CD4-positive, CD25-positive, alpha-beta regulatory T cell (primary cell): ENCODE data around the gene NKX6-1. TPM values are rescaled to one million over a fixed set of nuclear protein-coding genes. Genes with fewer than 3 reads are reported as not detected.

Experiments used
- ATAC-seq, 2 donors: fragments of 150-1000 bp; cut with Tn5 transposase; one replicate each; pipeline ENCODE4 v1.10.0; 2021; ENCODE audit warnings: low read depth in 2 of 2, moderate number of reproducible peaks in 2 of 2, moderate library complexity in 1 of 2
- DNase-seq, 3 donors: peaks; one replicate each; pipeline versions ENCODE4 v3.0.0 to v3.0.0-alpha.2; 2012 to 2022; ENCODE audit warnings: mixed read lengths in 1 of 3
- H3K27ac ChIP-seq: one replicate; pipeline ENCODE4 v1.7.0; 2013; ENCODE audit warnings: mild to moderate bottlenecking, low read length; ENCODE audit not compliant: insufficient read depth, poor library complexity, severe bottlenecking
- H3K27me3 ChIP-seq: one replicate; pipeline ENCODE4 v1.7.0; 2013; ENCODE audit warnings: low read length; ENCODE audit not compliant: control insufficient read depth, insufficient read depth
- H3K36me3 ChIP-seq: one replicate; pipeline ENCODE4 v1.7.0; 2013; ENCODE audit warnings: mild to moderate bottlenecking, low read length, moderate library complexity; ENCODE audit not compliant: control insufficient read depth, insufficient read depth
- H3K4me1 ChIP-seq: 2 replicates; pipeline ENCODE4 v1.7.0; 2013; ENCODE audit warnings: mild to moderate bottlenecking, low read length; ENCODE audit not compliant: insufficient read depth, control insufficient read depth, poor library complexity, severe bottlenecking
- H3K4me3 ChIP-seq: one replicate; pipeline ENCODE4 v1.7.0; 2013; ENCODE audit warnings: low read depth, mild to moderate bottlenecking, low read length, moderate library complexity
- H3K9me3 ChIP-seq, 2 experiments: 1 replicate in 1 of 2; 2 replicates in 1 of 2; pipeline ENCODE4 v1.7.0; 2013; ENCODE audit warnings: low read length in 2 of 2, mild to moderate bottlenecking in 1 of 2, moderate library complexity in 1 of 2; ENCODE audit not compliant: control insufficient read depth in 2 of 2
- H3K27ac Mint-ChIP-seq, 3 donors: one replicate each; pipeline ENCODE4 v1.8.0; 2020 to 2022; ENCODE audit warnings: mild to moderate bottlenecking in 3 of 3, mixed read lengths in 3 of 3, moderate library complexity in 2 of 3
- H3K27me3 Mint-ChIP-seq: one replicate; pipeline ENCODE4 v1.8.0; 2022; ENCODE audit warnings: mild to moderate bottlenecking, mixed read lengths
- H3K36me3 Mint-ChIP-seq: one replicate; pipeline ENCODE4 v1.8.0; 2020; ENCODE audit warnings: mixed read lengths
- H3K4me1 Mint-ChIP-seq, 4 donors: one replicate each; pipeline ENCODE4 v1.8.0; 2020 to 2022; ENCODE audit warnings: mixed read lengths in 4 of 4, mild to moderate bottlenecking in 1 of 4
- H3K4me3 Mint-ChIP-seq, 4 donors: one replicate each; pipeline ENCODE4 v1.8.0; 2020 to 2022; ENCODE audit warnings: mild to moderate bottlenecking in 4 of 4, mixed read lengths in 4 of 4, moderate library complexity in 3 of 4
- H3K9me3 Mint-ChIP-seq, 7 donors: one replicate each; pipeline ENCODE4 v1.8.0; 2020 to 2022; ENCODE audit warnings: mixed read lengths in 7 of 7, mild to moderate bottlenecking in 3 of 7, moderate library complexity in 2 of 7
- polyA plus RNA-seq, 4 donors: library from polyadenylated mRNA; unstranded; fragments of 300-500 nt; fragmentation: Illumina TruSeq; gene quantifications; one replicate each; pipeline ENCODE4 v1.2.3, GENCODE V29; 2021
- total RNA-seq: library from RNA; stranded (reverse); gene quantifications from one replicate; pipeline ENCODE4 v1.2.3, GENCODE V29; 2022

NKX6-1 gene
- total and polyA plus RNA-seq, 5 donors from 2014 or later: not detected

DNA sequence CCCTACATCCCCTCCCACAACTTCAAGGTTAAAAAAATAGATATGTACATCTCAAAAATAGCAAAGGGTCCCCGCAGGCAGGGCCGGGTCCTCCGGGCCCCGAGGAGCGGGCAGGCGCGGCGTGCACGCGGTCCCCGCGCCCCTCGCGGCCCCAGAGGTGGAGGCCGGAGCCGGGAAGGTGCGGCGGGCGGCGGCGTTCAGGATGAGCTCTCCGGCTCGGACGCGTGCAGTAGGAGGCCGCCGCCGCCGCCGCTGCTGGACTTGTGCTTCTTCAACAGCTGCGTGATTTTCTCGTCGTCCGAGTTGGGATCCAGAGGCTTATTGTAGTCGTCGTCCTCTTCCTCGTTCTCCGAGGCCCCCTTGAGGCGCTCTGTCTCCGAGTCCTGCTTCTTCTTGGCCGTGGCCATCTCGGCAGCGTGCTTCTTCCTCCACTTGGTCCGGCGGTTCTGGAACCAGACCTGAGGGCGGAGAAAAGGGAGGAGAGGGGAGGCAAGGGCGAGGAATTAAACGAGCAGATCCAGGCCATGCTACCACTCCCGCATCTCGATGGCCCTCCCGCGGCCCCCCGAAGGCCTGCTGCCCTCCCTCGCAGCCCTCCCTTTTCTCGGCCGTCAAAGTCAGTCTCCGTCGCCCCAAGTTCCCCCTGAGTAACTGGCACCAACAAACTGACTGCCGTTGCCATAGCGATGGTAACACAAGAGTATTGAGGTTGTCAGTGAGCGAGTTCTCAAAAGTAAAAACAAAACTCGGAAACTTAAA is 5.8 kb downstream of the NKX6-1 start:
- H3K27ac Mint-ChIP-seq: no peak overlapping the region
- ATAC-seq: no peak
- DNase-seq: no peak
- Histone ChIP-seq H3K36me3 (no peaks in the 10 kb centered on the region), H3K4me3 (no peak overlapping the region), H3K9me3 (peaks cover 7 to 10% of the 10 kb centered on the region in 2 experiments), H3K27ac (no peak overlapping the region), H3K27me3 (peaks cover 34% of the 10 kb centered on the region), H3K4me1 (peaks cover 15% of the 10 kb centered on the region)
- peaks cover 3% of the 10 kb centered on the region for H3K36me3 Mint-ChIP-seq
- peak overlapping the region in 2 of 4 donors; percentile 36 to 52 for H3K4me3 Mint-ChIP-seq
- H3K9me3 Mint-ChIP-seq: peaks cover 0 to 17% (median 2%) of the 10 kb centered on the region in 7 donors
- H3K27me3 Mint-ChIP-seq: peaks cover 85% of the 10 kb centered on the region
- peaks cover 0 to 24% (median under 1%) of the 10 kb centered on the region in 4 donors for H3K4me1 Mint-ChIP-seq

DNA sequence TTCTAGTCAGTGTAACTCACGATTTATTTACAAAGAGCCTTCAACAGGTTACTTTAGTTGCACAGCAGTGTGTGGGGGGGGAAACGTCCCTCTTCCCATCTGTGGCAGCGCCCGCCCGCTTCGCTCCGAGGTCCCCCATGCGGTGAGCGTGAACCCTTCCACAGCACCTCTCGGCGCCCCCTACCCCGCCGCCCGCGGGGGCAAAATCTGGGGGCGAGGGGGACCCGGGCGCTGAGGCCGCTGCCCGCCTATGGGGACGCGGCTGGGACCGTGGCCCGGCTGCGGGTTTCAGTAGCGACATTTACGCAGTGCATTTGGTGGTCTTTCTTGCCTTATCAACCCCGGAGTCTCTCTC is 6.4 kb downstream of the NKX6-1 start:
- Mint-ChIP-seq H3K9me3 (peaks cover 0 to 17% (median 2%) of the 10 kb centered on the region in 7 donors), H3K27me3 (peaks cover 86% of the 10 kb centered on the region), H3K4me1 (peaks cover 0 to 23% (median under 1%) of the 10 kb centered on the region in 4 donors), H3K27ac (no peak overlapping the region), H3K36me3 (peaks cover 3% of the 10 kb centered on the region), H3K4me3 (no peak overlapping the region)
- no peak overlapping the region for H3K4me3 ChIP-seq
- H3K36me3 ChIP-seq: no peaks in the 10 kb centered on the region
- ATAC-seq: no peak
- peaks cover 7 to 10% of the 10 kb centered on the region in 2 experiments for H3K9me3 ChIP-seq
- H3K4me1 ChIP-seq: peaks cover 9% of the 10 kb centered on the region
- no peak for DNase-seq
- H3K27me3 ChIP-seq: peaks cover 36% of the 10 kb centered on the region
- no peak overlapping the region for H3K27ac ChIP-seq

DNA sequence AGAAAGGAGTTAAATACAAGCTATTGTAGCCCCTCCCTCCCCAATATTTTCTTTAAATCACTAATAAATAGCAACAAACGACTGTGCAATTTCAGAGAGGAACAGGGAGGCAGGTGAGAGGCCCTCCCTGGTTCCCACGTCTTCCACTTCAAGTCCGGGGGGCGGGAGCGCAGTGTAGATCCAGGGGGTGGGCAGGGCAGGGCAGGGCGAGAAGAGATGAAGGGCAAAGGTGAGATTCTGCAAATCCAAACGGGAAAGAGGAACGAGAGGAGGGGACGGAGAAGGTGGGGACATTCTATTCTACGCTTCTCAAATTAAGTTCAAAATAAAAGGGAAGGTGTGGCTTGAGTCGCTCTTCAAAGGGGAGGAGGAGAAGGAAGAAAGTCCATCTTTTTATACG is 6.8 kb downstream of the NKX6-1 start:
- Histone ChIP-seq H3K27ac (no peak overlapping the region), H3K36me3 (no peaks in the 10 kb centered on the region), H3K9me3 (peaks cover 7 to 10% of the 10 kb centered on the region in 2 experiments), H3K4me1 (peaks cover 5% of the 10 kb centered on the region), H3K27me3 (peaks cover 36% of the 10 kb centered on the region), H3K4me3 (no peak overlapping the region)
- Mint-ChIP-seq H3K4me3 (no peak overlapping the region), H3K9me3 (peaks cover 0 to 17% (median 2%) of the 10 kb centered on the region in 7 donors), H3K4me1 (peaks cover 0 to 22% (median under 1%) of the 10 kb centered on the region in 4 donors), H3K27ac (no peak overlapping the region), H3K27me3 (peaks cover 88% of the 10 kb centered on the region), H3K36me3 (peaks cover 3% of the 10 kb centered on the region)
- DNase-seq (no peak), ATAC-seq (no peak)

DNA sequence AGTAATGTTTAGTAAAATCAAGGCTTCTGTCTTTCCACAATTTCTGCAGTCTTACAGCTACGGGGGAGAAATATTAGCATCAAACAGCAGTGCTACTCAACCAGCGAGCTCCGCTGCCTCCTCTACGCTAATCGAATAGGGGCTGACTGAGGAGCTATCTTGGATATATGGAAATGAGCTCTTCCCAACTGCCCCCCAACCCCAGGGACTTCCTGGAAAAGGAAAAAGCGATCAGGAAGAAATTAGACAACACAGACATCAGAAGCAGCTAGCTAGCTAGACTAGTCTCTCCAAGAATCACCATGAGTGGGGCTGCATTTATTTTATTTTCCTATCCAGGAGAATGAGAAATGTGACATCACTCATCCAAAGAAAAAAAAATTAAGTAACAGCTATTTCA is 7.6 kb downstream of the NKX6-1 start:
- H3K4me3 ChIP-seq: no peak overlapping the region
- Mint-ChIP-seq H3K36me3 (peaks cover 3% of the 10 kb centered on the region), H3K9me3 (peaks cover 0 to 17% (median 2%) of the 10 kb centered on the region in 7 donors), H3K4me1 (peaks cover 0 to 14% (median under 1%) of the 10 kb centered on the region in 4 donors), H3K4me3 (peak overlapping the region in 1 of 4 donors; percentile 0), H3K27ac (no peak overlapping the region), H3K27me3 (peaks cover 89% of the 10 kb centered on the region)
- no peak overlapping the region for H3K27ac ChIP-seq
- DNase-seq (no peak), ATAC-seq (no peak)
- peaks cover 7 to 10% of the 10 kb centered on the region in 2 experiments for H3K9me3 ChIP-seq
- no peaks in the 10 kb centered on the region for H3K36me3 ChIP-seq
- H3K4me1 ChIP-seq: peaks cover 5% of the 10 kb centered on the region
- H3K27me3 ChIP-seq: peaks cover 36% of the 10 kb centered on the region

DNA sequence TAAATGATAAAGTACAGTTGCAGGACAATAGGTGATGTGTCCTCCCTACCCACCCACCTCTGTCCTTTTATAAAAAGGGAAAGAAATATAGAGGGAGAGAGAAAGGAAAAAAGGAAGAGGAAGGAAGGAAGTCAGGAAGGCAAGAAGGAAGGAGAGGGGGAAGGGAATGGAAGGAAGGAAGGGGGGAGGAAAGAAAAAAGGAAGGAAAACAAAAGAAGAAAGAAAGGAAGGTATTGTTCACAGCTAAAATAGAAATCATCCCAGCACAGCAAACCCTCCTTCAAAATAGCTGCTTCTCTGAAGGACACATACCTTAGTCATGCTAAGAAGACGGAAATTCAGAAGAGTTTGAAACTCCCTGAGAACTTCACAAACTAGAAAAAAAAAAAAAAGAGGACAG is 8.4 kb downstream of the NKX6-1 start:
- H3K4me1 ChIP-seq: peaks cover 5% of the 10 kb centered on the region
- H3K9me3 Mint-ChIP-seq: peaks cover 0 to 12% (median 2%) of the 10 kb centered on the region in 7 donors
- no peak overlapping the region for H3K27ac ChIP-seq
- H3K4me1 Mint-ChIP-seq: peaks cover 0 to 14% (median under 1%) of the 10 kb centered on the region in 4 donors
- H3K4me3 Mint-ChIP-seq: no peak overlapping the region
- peaks cover 3% of the 10 kb centered on the region for H3K36me3 Mint-ChIP-seq
- peaks cover 7 to 10% of the 10 kb centered on the region in 2 experiments for H3K9me3 ChIP-seq
- peaks cover 36% of the 10 kb centered on the region for H3K27me3 ChIP-seq
- no peaks in the 10 kb centered on the region for H3K36me3 ChIP-seq
- H3K27ac Mint-ChIP-seq: no peak overlapping the region
- ATAC-seq (no peak), DNase-seq (no peak)
- H3K4me3 ChIP-seq: no peak overlapping the region
- H3K27me3 Mint-ChIP-seq: peaks cover 89% of the 10 kb centered on the region

DNA sequence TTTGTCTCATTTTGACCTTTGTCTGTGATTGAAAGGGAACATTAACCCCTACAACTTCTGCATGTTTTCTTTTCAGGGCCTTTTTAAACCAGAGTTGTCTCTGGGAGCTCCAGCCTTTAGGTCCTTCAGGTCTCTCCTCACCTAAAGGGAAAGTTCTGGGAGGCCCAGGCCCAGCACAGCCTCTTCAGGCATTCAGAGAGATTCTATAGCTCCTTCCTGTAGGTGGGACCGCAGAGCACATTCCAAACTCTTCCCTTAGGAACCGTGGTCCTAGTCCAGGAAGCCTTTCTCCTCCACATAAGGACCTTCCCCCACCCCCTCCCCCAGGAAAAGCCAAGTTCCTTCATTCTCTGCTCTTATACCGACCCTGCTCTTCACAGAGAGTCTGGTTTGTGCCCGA is 14.9 kb downstream of the NKX6-1 start:
- no peaks in the 10 kb centered on the region for H3K4me1 ChIP-seq
- no peak overlapping the region for H3K27ac ChIP-seq
- ATAC-seq: no peak
- H3K36me3 Mint-ChIP-seq: no peaks in the 10 kb centered on the region
- H3K4me3 ChIP-seq: no peak overlapping the region
- peaks cover 0 to 8% (median 2%) of the 10 kb centered on the region in 7 donors for H3K9me3 Mint-ChIP-seq
- no peak overlapping the region for H3K4me3 Mint-ChIP-seq
- peak overlapping the region in 1 of 3 donors; percentile 66 for H3K27ac Mint-ChIP-seq
- H3K9me3 ChIP-seq: no peaks in the 10 kb centered on the region
- H3K4me1 Mint-ChIP-seq: peaks cover 0 to 15% (median 4%) of the 10 kb centered on the region in 4 donors
- peaks cover 79% of the 10 kb centered on the region for H3K27me3 Mint-ChIP-seq
- H3K36me3 ChIP-seq: no peaks in the 10 kb centered on the region
- peaks cover 44% of the 10 kb centered on the region for H3K27me3 ChIP-seq
- DNase-seq: no peak

DNA sequence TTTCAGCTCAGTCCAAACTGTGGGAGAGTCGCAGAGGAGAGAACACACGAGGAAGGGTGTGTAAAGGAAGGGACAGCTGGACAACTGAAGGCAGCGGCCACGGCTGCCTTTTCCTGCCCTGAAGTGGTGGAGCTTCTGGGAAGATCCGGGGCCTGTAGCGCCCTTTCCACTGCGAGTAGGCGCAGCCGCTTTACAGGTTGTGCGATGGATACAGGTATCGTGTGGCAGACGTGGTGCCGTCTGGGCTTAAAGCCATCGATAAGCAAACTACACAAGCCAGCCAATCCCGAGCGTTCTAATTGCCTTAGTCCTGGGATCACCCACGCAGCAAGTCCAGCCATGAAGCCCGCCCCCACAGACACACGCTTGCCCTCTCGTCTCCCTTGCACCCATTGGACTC is 15.4 kb downstream of the NKX6-1 start:
- Histone ChIP-seq H3K36me3 (no peaks in the 10 kb centered on the region), H3K9me3 (no peaks in the 10 kb centered on the region), H3K27ac (no peak overlapping the region), H3K4me1 (no peaks in the 10 kb centered on the region), H3K4me3 (no peak overlapping the region), H3K27me3 (peaks cover 44% of the 10 kb centered on the region)
- Mint-ChIP-seq H3K27ac (peak overlapping the region in 1 of 3 donors; percentile 66), H3K9me3 (peaks cover 0 to 8% (median 2%) of the 10 kb centered on the region in 7 donors), H3K4me3 (no peak overlapping the region), H3K27me3 (peaks cover 80% of the 10 kb centered on the region), H3K4me1 (peaks cover 0 to 15% (median 4%) of the 10 kb centered on the region in 4 donors), H3K36me3 (no peaks in the 10 kb centered on the region)
- DNase-seq (no peak), ATAC-seq (no peak)
